ENCODE measurements around the gene CLIC2.

CLIC2 gene

GRCh38 chrX:155235891-155236290, 98.5 kb downstream of the CLIC2 start:
- no peak for TF ChIP-seq CTCF (IDR thresholded peaks at IDR 0.05; ENCODE audit: insufficient read depth, low read length, missing control alignments)
- DNase-seq (ENCODE audit: low read depth, low spot score), result no peak
- ChIA-PET CTCF (no interaction called here), POLR2A (no interaction called here)
- H3K4me3 ChIP-seq (ENCODE audit: low read depth, low read length), result no peak overlapping the region

- DNase-seq (ENCODE audit: low read depth, low spot score), result no peak
- POLR2A ChIA-PET, result no interaction called here
These were observed 103.3 kb downstream of the CLIC2 start for GRCh38 chrX:155231163-155231562.

More at GRCh38 chrX:155231163-155231562, 103.3 kb downstream of the CLIC2 start:
- H3K4me3 ChIP-seq (ENCODE audit: low read depth, low read length), result no peak overlapping the region
- CTCF ChIA-PET, result interaction anchor here (0.9 kb wide), 1 partner anchor 14 kb away, joined by 3 read pairs; the partner anchor contains the start of gene VBP1
- no peak for TF ChIP-seq CTCF (IDR thresholded peaks at IDR 0.05; ENCODE audit: insufficient read depth, low read length, missing control alignments)
